GM21737 (cell line): ENCODE measurements around the gene CMTM1.

ENCODE experiments used
- ATAC-seq: cut with Tn5 transposase; IDR thresholded peaks from one replicate; pipeline ENCODE4 v1.9.1; 2021; ENCODE audit warnings: mild to moderate bottlenecking, moderate library complexity; ENCODE audit not compliant: unreplicated experiment

Gene CMTM1

DNA sequence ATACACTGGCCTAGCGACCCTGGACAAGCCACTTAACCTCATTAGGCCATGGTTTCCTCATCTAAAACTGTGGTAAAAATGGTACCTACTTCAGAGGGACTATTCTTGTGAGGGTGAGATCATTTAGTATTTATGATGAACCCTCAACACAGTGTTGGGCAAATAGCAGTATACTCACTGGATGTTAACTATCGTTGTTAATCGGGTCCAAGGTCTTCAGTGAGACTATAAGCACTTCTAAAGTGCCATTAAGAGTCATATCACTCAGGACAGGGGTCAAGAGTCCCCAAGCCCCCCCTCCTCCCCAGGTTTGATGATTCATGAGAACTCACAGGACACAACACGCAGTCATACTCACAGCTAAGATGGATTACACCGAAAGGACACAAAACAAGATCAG, 27.3 kb upstream of the CMTM1 start:
- ATAC-seq, result no peak

DNA sequence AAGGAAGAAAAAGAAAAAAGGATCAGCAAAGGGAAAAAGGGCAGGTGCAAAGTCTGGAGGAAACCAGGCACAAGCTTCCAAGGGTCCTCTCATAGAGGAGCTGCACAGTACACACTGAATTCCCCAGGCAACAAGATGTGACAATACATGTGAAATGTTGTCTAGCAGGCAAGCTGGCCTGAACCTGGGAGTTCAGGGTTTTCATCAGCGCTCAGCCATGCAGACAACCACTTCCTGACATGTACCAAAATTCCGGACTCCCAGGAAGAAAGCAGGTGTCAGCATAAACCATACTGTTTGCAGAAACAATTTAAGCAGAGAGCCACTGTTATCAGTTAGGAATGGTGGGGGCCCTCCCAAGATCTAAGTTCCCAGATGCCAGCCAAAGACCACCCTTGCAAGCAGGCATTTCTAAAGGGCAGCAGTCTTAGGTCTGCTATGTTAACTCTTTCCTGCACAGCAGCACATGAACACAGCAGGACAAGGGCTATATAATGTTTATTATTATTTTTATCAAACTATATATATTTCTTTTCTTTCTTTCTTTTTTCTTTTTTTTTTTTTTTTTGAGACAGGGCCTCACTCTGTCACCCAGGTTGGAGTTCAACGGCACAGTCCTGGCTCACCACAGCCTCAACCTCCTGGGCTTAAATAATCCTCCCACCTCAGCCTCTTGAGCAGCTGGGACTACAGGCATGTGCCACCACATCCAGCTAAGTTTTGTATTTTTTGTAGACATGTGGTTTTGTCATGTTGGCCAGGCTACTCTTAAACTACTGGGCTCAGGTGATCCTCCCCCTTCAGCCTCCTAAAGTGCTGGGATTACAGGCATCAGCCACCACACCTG, 26.4 kb upstream of the CMTM1 start:
- no peak for ATAC-seq

DNA sequence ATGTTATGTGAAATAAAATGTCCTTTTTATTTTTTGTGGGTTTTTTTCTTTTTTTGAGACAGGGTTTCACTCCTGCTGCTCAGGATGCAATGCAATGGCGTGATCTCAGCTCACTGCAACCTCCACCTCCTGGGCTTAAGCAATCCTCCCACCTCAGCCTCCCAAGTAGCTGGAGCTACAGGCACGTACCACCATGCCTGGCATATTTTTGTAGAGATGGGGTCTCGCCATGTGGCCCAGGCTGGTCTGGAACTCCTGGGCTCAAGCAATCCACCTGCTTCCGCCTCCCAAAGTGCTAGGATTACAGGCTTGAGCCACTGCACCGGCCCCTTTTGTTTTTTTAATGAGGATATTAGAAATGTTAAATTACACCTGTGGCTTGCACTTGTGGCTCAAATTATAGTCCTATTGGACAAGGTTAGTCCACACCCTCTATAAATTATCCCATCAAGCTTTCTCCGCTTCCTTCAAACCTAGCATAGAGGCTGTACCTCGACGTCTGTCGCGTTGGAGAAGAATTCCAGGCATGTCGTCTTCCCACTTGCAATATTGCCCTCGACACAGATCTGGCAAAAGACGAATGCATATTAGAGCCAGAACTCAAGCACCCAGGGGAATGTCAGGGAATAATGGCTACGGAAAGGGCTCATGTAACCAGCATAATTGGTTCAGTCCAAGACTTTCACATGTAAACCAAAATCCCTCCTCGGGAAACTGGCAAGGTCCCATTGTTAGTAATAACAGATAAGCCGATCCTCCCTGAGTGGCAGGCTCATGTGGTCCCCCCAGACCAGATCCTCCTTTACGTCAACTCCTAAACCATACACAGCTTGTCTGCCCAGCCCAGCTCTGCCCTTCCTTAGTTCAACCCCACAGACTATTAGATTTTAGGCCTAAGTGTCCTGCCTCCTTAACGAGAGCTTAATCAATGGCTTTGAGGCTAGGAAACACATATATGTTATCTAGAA, 24.6 kb upstream of the CMTM1 start:
- ATAC-seq, result no peak

DNA sequence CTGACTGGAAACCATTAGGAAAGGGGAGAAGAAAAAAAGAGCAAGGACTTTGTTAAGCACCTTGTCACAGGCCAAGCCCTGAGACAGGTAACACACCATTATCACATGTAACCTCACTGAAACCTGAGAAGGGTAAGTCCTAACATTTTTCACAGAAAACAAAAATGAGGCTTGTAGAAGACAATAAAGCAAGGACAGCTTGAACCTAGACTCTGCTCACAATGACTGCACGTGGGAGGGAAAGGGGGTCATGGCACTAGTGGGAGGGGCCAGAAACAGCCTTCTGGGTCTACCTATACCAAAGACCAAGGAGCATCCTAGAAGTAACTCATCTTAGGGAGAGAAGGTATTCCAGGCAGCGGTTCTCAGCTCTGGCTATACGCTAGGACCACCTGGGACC, 23.8 kb upstream of the CMTM1 start:
- no peak for ATAC-seq

DNA sequence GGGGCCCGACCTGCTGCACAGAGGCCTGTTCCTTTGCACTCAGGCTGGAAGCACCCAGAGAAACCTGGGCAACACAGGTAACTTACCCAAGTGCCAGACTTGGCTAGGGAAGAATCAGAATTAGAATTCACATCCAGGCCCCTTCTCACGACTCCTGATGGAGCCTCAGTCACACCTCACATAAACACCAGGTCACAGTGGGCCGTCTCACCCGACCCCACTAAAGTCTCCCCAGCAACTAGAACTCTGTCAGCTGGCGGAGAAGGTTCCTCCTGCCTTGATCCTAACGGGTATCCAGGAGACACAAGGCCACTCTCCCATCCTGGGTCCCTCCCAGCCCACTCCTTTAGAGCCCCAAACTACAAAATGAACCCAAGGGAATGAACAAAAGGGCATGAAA, 22.7 kb upstream of the CMTM1 start:
- no peak for ATAC-seq

DNA sequence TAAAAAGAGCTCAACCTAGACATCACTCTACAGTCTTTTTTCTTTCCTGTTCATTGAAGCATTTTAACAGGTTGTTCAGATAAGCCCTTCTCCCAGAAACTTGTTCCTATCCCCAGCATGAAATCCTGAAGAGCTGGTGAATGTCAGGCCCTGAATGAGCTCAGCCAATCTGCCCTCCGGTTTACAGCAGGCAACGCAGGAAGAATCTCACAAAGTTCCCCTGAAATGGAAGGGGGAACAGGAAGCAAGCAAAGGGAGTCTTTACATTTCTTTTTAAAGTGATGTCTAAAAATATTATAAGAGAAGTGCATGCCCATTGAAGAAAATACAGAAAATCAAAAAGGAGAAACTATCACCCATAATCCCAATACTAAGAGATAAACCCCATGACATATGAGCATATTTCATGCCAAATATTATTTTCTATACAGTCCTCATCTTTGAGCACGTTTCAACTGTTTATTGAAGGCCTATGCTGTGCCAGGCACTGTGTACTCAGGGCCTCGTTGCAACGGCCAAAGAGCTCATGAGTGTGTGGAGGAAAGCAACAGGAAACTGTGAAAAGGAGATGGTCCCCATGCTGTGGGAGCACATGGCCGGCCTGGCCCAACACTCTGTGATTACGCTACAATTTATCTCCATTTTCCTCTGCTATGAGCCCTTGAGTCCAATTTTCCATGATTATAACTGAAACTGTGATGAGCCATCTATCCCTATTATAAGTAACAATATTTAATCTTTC, 22.1 kb upstream of the CMTM1 start:
- ATAC-seq, result no peak

DNA sequence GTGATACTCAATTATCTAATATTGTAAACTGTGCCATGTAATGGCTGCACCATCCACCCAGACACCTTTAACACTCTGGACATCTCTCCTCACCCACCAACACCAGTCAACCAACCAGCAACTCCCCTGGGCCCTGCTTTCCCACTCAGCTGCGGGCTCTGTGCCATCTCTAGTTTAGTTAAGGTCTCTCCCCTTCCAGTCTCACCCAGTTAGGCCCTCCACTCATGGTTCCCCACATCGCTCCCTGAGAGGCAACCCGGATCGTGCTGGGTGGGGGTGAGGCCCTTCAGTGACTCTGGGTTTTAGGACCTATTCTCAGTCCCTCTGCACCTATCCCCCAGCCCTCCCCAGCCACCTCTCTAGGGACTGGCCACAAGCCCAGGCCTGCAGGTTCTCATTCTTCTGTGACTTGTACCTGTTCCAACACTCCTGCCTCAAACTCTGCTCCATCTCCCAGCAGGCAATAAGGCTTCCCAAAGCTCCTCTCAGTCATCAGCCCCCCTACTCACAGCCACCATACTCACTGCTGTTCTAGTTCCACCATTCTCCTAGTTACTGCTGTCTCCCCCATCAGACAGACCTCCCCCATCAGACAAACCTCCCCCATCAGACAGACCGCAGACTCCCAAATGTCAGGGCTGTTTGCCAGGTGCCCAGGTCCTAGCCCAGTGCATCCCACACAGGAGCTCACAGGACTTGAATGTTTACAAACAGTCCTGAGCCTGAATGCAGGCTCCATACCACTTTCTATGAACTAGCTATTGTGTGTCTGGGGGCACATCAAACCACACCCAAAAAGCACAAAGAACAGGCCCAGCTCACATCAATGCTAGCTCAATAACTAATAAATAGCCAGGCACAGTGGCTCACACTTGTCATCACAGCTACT, 18.9 kb upstream of the CMTM1 start:
- ATAC-seq, result no peak

DNA sequence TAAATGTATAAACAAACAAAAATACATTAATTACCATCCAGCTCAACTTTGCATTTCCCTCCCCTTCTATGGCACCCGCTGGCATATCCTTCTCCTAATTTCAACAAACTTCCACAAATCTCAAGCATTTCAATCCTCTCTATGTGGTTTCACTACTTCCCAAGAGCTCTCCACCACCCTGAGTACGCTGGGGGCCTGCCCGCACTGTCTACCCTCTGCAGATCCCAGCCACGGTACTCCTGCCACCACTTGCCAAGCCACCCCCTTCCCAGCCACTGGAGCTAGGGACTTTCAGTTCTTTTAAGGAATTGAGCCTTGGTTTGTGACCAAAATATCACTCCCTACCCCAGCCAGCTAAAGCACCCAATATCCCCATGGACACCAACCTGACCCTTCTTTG, 18.2 kb upstream of the CMTM1 start:
- no peak for ATAC-seq

DNA sequence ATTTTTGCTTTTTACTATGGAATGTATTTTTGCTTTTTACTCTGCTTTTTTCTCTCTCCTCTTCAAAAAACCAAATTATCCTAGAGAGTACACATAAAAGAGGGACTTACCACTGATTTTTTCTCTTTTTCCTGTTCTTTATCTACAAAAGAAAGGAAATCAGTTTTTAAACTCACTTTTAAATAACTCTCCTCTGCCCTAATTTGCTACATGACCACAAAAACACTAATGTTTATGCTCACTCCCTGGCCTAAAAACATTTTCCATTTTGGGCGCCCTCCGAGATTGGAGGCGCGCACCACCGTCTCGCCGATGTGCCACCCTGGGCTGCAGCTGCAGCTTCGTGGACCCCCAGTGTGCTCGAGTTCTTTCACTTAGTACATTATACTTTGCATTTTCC, 17.4 kb upstream of the CMTM1 start:
- no peak for ATAC-seq

DNA sequence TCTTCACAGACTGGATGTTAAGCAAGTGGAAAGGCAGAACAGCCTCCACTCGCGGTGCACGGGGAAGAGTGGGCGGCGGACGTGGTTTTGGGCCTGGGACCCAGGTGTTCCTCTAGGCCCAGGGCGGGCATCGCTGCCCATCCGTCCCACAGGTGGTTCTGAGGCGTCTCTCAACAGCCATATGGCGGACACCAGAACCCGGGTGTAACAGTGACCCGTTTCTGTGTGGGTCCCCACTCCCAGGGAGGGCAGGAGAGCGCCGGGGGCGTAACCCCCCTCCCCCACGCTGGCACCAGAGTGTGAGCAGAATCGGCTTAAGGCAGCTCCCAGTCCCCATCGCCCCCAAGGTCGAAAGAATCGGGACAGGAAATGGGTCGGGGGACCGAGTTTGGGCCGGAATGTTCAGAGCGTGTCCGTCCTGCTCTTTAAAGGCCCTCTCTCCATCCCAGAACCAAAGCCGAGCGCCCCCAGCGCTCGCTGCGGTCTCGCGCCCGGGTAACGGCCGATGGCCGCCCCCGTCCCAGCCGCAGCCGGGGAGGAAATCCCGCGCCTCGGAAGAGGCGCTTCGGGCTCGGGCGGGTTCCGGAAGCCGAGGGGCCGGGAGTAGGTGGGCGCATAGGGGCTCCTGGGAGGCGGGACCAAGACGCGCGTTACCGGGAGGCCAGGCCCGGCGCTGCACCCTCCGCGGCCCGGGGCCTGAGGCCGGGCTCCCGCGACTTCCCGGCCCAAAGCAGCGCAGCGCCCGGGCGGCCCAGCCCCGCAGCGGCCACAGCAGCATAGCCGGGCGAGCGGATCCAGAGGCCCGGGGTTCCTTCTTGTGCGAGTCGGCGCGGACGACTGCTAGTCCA, 16.7 kb upstream of the CMTM1 start, which contains the start of gene TK2:
Gene TK2, minus strand, starts transcription at position 839 of the 848 bp plus-strand sequence. Its CDS starts 61 bp downstream, at position 778.
- ATAC-seq, result no peak

DNA sequence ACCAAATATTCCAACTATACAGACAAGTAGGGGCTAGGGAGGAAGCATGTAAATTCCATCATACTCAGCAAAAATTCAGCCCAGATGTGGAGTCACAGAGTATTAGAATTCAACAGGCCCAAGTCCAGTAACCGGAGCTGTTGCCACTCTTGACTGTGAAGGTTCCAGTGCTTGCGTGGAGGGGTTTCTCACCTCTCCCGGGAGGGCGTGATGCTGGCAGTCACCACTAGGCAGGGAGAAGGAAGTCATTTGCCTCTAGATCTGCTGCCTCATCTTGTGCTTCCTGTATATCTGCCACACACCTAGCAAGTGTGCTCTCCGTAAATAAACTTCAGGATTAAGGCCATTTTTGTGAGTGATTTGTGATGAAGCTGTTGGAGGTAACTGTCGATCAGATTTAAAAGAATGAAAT, 14.9 kb upstream of the CMTM1 start:
- ATAC-seq, result no peak

DNA sequence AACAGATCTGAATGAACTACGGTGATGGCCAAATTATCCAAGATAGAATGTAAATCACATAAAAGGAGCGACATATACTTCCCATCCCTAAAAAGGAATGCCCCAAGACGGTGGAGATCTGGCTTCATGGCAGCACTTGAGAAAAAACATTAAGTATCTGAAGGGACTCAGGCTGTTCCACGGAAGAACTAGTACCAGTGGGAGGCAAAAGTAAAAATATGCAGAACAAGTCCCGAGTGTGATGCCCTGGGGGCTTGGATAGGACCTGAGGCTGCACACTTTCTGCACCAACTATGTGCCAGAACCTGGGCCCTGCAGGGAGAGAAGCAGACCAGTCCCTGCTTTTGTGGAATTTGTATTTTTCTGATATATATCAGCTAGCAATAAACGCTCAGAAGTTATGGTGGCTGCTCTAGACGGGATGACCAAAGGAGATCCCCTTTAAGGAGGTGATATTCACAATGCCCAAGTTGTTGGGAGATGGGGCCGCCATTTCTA, 14.4 kb upstream of the CMTM1 start:
- no peak for ATAC-seq

DNA sequence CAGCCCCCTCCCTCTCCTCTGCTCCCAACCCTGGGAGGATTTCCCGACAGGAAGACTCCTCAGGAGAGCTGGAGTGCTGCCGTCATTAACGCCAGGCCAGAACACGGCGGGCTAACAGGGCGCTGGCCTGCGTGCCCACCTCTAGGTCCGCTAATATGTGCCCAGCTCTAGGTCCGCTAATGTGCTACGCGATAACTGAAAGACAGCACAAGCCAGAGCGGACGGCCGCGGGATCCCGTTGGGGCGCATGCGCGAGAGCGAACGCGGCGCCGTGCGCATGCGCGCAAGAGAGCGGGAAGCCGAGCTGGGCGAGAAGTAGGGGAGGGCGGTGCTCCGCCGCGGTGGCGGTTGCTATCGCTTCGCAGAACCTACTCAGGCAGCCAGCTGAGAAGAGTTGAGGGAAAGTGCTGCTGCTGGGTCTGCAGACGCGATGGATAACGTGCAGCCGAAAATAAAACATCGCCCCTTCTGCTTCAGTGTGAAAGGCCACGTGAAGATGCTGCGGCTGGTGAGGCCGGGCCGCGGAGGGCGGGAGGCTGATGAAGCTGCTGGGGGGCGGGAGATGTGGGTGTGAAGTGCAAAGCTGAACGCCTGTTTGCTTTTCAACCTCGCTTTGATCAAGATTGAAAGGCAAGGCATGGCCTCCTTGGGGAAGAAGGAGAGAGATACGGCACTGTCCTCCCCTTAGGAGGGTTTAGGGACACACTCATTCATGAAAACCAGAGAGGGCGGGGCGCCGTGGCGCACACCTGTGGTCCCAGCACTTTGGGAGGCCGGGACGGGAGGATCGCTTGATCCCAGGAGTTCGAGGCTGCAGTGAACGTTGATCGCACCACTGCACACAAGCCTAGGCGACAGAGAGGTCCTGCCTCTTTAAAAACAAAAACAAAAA, 13.7 kb upstream of the CMTM1 start, which contains the start of gene CKLF:
Gene CKLF, plus strand, starts transcription at position 291 of the 892 bp plus-strand sequence. Its CDS starts 140 bp downstream, at position 431.
- peak; percentile 72 for ATAC-seq

DNA sequence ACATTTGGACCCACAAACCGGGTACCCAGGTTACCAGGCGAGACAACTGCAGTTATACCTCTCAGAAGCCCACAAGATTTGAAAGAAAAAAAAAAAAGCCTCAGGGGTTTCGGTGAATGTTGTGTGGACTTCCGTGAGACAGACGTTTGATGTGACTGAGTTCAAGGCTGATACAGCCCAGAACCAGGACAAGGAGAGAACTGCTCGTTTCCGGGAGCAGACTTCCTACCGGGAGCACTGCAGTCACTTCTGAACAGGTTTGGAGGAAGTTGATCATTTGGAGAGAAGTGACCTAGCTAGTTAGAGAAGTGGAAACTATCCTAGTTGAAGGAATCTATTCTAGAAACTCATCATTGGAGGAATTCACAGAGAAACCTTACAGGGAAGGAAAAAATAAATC, 13.0 kb upstream of the CMTM1 start:
- ATAC-seq, result no peak

DNA sequence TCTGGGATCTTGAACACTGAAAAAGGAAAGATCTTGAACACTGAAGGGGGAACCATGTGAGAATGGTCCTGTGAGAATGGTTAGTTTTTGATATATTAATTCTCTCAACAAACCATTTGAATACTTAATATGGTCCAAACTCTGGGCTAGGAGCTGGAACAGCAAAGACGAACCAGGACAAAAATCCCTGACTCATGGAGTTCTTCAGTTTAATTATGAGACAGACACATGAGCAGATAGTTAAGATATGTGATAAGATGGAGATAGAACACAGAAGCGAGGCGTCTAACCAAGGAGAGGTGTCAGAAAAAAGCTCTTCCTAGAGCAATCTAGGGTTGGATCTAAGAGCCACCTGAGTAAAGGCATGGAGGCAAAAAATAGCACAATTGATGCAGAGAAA, 12.2 kb upstream of the CMTM1 start:
- no peak for ATAC-seq

DNA sequence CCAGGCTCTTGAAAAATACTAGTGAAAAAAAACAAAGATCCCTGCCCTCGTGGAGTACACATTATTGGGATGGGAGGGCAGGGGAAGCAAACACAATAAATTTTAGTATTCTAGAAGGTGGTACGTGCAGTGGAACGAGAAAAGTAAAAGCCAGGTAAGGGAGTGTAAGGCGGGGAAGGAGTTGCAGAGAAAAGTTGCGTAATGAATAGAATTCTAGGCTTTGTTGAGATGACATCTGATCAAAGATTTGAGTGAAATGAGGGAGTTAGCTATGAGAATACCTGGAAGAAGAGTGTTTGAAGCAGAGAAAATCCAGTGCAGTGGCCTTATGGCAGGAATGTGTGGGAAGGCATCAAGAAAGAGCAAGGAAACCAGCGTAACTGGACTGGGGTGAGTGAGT, 11.7 kb upstream of the CMTM1 start:
- ATAC-seq, result no peak

DNA sequence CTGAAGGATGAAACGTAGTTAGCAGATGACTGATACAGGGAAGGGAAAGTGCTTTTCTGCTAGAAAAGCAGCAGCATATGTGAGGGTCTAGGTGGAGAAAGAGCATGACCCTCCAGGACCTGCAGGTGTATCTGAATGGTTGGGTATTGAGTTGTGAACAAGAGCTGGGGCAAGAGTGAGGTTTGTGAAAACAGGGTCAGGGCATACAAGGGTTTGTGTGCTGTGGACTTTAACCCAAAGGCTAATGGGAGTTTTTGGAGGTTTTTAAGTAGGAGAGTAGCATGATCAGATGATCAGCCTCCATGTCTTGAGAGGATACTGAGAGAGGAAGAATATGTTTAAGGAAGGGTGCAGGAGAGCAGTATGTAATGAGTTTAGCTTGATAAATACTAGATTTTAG, 6.1 kb upstream of the CMTM1 start:
- no peak for ATAC-seq
